ENCODE measurements around the gene C2CD4D. TPM values are rescaled to one million over a fixed set of nuclear protein-coding genes. Genes with fewer than 3 reads are reported as not detected.
A peak's percentile ranks its signal among the peaks of the same experiment; 100 is the strongest.
"Not testable (repeated sequence)": the region's sequence is repeated elsewhere in the genome, so short reads cannot be mapped to it uniquely, and the experiment has no call there.

C2CD4D gene
- total and polyA plus RNA-seq, 12 donors: 0.04 TPM; not detected in 11

- ATAC-seq (no peak), DNase-seq (no peak)
- TF ChIP-seq CTCF (IDR thresholded peaks at IDR 0.05): no peak
- WGBS, 2 donors: 86 to 87% methylated on average over 6 of the region's 6 CpGs
- Histone ChIP-seq H3K4me3 (no peak overlapping the region), H3K27ac (no peak overlapping the region), H3K9me3 (no peaks in the 10 kb centered on the region), H3K36me3 (no peaks in the 10 kb centered on the region), H3K27me3 (no peaks in the 10 kb centered on the region), H3K4me1 (peaks cover 0 to 25% (median 3%) of the 10 kb centered on the region in 9 donors)
- intact Hi-C loops (cut with DNase I): no loop called here
These were observed 19.5 kb upstream of the C2CD4D start for GRCh38 chr1:151858886-151859665.

GRCh38 chr1:151858030-151858746, 18.6 kb upstream of the C2CD4D start:
- intact Hi-C loops (cut with DNase I): no loop called here
- H3K36me3 ChIP-seq: no peaks in the 10 kb centered on the region
- no peak overlapping the region for H3K27ac ChIP-seq
- DNase-seq: no peak
- H3K4me1 ChIP-seq: peaks cover 0 to 25% (median 3%) of the 10 kb centered on the region in 9 donors
- no peak overlapping the region for H3K4me3 ChIP-seq
- no peak for TF ChIP-seq CTCF (IDR thresholded peaks at IDR 0.05)
- no peaks in the 10 kb centered on the region for H3K27me3 ChIP-seq
- H3K9me3 ChIP-seq: no peaks in the 10 kb centered on the region
- ATAC-seq: no peak
- 67 to 71% methylated on average over 3 of the region's 3 CpGs for WGBS, 2 donors

- Histone ChIP-seq H3K4me3 (no peak overlapping the region), H3K27ac (peak overlapping the region in 6 of 10 donors; percentile 23 to 73 (median 59)), H3K4me1 (peaks cover 0 to 25% (median 3%) of the 10 kb centered on the region in 9 donors), H3K27me3 (peaks cover 0 to 5% (median 0%) of the 10 kb centered on the region in 7 donors), H3K36me3 (no peaks in the 10 kb centered on the region), H3K9me3 (no peaks in the 10 kb centered on the region)
- 31 to 41% methylated on average over 4 of the region's 4 CpGs for WGBS, 2 donors
- no peak for TF ChIP-seq CTCF (IDR thresholded peaks at IDR 0.05)
- DNase-seq (no peak), ATAC-seq (peak in 1 of 8 donors; percentile 14)
- intact Hi-C loops (cut with DNase I): no loop called here
These were observed 16.3 kb upstream of the C2CD4D start for GRCh38 chr1:151855933-151856332.

- ATAC-seq: peak in 6 of 8 donors; percentile 9 to 58 (median 36)
- WGBS, 2 donors: 51 to 59% methylated on average over 8 of the region's 8 CpGs
- H3K27me3 ChIP-seq; intact Hi-C loops (cut with DNase I); DNase-seq; H3K36me3 ChIP-seq; H3K4me3 ChIP-seq; H3K9me3 ChIP-seq: not testable (repeated sequence)
- H3K27ac ChIP-seq: peak overlapping the region in 6 of 10 donors; percentile 23 to 73 (median 59)
- H3K4me1 ChIP-seq: peaks cover 0 to 25% (median 3%) of the 10 kb centered on the region in 9 donors
These were observed 15.9 kb upstream of the C2CD4D start for GRCh38 chr1:151855516-151855915.
